AG04449 (cell line): ENCODE results near the gene GCNT2.

Source experiments
- CTCF ChIA-PET: fragments of 350-600 bp; formaldehyde crosslinking; extraction: SDS; loops from one replicate; lab custom pipeline; 2021; ENCODE audit warnings: antibody characterized with exemption; lab: Yijun Ruan, JAX
- POLR2A ChIA-PET: fragments of 400-600, 350-600 bp; formaldehyde crosslinking; extraction: SDS; loops from one replicate; lab custom pipeline; 2020; ENCODE audit warnings: antibody characterized with exemption, inconsistent platforms; lab: Yijun Ruan, JAX
- DNase-seq: peaks from one replicate; pipeline ENCODE4 v3.0.0-alpha.2; 2010; ENCODE audit warnings: low read depth, low spot score
- H3K4me3 ChIP-seq: 2 replicates; pipeline ENCODE4 v1.5.1; 2011; ENCODE audit warnings: low read depth, mild to moderate bottlenecking, control low read depth, low read length
- TF ChIP-seq, protein P1 (sequence below): IDR thresholded peaks from one replicate; pipeline ENCODE4 v1.5.1; 2011; ENCODE audit warnings: mild to moderate bottlenecking, moderate library complexity, low read length, control low read depth, inconsistent platforms; ENCODE audit not compliant: insufficient read depth; ENCODE audit errors: missing control alignments

GCNT2 gene

DNA sequence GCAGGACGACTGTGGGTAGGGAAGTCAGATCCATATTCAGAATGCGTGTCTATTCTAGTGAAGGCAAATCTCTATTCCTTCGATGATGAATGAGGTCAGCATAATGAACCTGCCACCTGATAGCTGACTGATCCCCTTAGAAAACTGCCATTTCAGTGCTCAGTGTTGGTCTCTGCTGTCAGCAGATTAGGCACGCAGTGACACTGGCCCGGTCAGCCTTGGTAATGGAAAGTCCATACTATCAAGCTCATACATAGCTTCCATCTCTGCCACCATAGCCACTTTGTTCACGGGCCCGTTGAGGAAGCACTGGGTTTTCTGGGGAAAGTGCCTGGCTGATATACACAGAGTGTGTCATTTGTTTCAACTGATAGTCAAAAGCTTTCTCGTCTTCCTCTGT, 119.3 kb downstream of the GCNT2 start:
- CTCF ChIA-PET: no interaction called here
- POLR2A ChIA-PET: no interaction called here
- DNase-seq: no peak
- no peak overlapping the region for H3K4me3 ChIP-seq
- TF ChIP-seq, protein P1, sequence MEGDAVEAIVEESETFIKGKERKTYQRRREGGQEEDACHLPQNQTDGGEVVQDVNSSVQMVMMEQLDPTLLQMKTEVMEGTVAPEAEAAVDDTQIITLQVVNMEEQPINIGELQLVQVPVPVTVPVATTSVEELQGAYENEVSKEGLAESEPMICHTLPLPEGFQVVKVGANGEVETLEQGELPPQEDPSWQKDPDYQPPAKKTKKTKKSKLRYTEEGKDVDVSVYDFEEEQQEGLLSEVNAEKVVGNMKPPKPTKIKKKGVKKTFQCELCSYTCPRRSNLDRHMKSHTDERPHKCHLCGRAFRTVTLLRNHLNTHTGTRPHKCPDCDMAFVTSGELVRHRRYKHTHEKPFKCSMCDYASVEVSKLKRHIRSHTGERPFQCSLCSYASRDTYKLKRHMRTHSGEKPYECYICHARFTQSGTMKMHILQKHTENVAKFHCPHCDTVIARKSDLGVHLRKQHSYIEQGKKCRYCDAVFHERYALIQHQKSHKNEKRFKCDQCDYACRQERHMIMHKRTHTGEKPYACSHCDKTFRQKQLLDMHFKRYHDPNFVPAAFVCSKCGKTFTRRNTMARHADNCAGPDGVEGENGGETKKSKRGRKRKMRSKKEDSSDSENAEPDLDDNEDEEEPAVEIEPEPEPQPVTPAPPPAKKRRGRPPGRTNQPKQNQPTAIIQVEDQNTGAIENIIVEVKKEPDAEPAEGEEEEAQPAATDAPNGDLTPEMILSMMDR: no peak

DNA sequence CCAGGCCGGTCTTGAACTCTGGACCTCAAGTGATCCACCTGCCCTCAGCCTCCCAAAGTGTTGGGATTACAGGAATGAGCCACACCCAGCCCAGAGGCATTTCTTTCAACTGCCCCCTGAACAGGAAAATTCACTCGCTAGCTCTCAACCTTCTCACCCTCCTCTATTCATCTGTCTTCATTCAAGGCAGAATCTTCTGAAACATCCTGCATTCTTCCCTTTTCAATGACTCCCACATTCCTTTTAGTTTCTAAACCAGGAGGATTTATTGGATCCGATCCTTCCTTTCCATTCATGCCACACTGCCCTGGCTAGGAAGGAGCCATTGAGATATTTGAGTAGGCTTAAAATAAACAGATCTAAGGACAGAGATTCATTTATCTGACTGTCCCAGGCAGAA, 120.4 kb downstream of the GCNT2 start:
- H3K4me3 ChIP-seq: no peak overlapping the region
- DNase-seq: no peak
- ChIA-PET CTCF (no interaction called here), POLR2A (no interaction called here)
- TF ChIP-seq, protein P1: no peak

DNA sequence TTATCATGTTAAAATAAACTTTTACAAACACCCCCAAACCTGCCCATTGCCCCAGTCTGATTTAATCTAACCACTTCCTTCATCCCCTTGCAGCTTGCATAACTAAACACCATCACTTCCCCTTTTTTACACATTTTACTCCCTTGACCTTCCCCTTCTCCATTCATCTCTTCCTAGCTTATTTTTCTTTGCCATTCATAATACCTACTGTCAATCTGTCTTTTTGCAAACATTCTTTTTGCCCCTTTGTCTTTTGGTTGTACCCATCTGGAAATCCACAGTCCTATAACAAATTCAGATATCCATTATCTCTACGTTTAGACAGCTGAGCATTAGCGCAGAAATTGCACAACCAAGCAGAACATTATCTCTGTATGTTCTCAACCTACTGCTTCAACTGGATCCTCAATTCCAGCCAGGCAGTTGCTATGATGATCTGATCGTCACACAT, 122.1 kb downstream of the GCNT2 start:
- ChIA-PET POLR2A (no interaction called here), CTCF (no interaction called here)
- DNase-seq: no peak
- TF ChIP-seq, protein P1: no peak
- H3K4me3 ChIP-seq: no peak overlapping the region

DNA sequence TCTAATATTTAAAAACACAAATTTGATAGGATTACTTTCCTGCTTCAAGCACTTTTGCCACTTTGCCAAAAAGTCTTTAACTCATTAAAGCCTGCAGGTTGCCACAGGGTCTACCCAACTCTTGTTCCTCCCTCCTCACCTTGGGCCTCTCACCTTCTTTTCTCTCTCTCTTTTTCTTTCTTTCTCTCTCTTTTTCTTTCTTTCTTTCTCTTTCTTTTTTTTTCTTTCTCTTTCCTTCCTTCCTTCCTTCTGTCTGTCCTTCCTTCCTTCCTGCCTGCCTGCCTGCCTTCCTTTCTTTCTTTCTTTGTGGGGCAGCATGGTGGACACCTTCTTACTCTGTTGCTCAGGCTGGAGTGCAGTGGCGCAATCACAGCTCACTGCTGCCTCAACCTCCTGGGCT, 123.1 kb downstream of the GCNT2 start:
- CTCF ChIA-PET: no interaction called here
- TF ChIP-seq, protein P1: no peak

DNA sequence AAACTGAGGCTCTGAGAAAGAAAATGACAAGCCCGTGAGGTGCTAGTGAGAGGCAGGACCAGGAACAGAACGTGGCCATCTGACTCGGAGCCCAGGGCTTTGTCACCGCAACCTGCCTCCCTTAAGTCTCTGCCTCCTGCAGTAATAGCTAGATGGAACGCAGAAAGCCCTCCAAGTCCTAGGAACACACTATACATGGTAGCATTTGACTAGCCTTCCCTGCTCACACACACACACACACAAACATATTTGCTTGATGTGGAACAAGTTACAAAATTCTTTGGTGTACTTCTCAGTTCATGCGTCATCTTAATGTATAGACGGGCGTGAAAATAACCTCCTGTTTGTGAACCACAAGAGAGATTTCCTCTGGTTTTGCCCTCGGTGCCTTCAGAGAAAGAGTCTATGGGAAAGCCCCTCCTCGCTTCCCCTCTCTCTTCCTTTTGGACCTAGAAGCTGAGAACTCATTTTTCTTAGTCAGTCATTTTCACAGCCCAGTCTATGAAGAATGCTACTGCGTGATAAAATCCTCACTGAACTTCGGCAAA, 134.4 kb downstream of the GCNT2 start:
- TF ChIP-seq, protein P1: no peak
- no peak overlapping the region for H3K4me3 ChIP-seq
- no peak for DNase-seq
- ChIA-PET CTCF (no interaction called here), POLR2A (no interaction called here)

More for the DNA sequence above, 123.1 kb downstream of the GCNT2 start:
- no peak for DNase-seq
- POLR2A ChIA-PET: no interaction called here
- no peak overlapping the region for H3K4me3 ChIP-seq

DNA sequence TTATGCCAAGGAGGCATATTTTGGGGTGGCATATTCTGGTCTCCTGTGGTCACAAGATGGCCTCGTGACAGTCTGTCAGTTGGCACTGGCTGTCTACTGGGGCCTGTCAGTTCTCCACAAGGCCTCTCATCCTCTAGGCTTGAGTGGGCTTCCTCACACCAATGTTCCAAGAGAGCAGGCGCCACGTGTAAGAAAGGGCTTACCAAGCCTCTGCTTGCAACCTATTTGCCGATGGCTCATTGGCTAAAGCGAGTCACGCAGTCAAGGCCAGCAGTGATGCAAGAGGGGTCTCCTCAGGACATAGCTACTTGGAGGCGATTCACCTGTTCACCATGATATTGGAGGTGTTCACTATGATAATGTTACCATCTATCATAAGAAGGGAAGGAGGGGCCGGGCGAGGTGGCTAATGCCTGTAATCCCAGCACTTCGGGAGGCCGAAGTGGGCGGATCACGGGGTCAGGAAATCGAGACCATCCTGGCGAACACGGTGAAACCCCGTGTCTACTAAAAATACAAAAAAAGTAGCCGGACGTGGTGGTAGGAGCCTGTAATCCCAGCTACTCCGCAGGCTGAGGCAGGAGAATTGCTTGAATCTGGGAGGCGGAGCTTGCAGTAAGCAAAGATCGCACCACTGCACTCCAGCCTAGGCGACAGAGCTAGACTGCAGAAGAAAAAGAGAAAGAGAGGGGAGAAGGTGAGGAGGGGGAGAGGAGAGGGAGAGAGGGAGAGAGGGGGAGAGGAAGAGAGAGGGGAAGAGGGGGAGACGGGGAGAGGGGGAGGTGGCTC, 138.0 kb downstream of the GCNT2 start:
- DNase-seq: no peak
- TF ChIP-seq, protein P1: no peak
- POLR2A ChIA-PET: no interaction called here
- H3K4me3 ChIP-seq: peak overlapping the region; percentile 47
- CTCF ChIA-PET: no interaction called here
